HG03432 (cell line): ENCODE measurements around the gene ARHGEF4.

Source experiments
- ATAC-seq: cut with Tn5 transposase; IDR thresholded peaks from one replicate; pipeline ENCODE4 v1.9.1; 2021; ENCODE audit warnings: mild to moderate bottlenecking, moderate library complexity; ENCODE audit not compliant: unreplicated experiment

ARHGEF4 gene

DNA sequence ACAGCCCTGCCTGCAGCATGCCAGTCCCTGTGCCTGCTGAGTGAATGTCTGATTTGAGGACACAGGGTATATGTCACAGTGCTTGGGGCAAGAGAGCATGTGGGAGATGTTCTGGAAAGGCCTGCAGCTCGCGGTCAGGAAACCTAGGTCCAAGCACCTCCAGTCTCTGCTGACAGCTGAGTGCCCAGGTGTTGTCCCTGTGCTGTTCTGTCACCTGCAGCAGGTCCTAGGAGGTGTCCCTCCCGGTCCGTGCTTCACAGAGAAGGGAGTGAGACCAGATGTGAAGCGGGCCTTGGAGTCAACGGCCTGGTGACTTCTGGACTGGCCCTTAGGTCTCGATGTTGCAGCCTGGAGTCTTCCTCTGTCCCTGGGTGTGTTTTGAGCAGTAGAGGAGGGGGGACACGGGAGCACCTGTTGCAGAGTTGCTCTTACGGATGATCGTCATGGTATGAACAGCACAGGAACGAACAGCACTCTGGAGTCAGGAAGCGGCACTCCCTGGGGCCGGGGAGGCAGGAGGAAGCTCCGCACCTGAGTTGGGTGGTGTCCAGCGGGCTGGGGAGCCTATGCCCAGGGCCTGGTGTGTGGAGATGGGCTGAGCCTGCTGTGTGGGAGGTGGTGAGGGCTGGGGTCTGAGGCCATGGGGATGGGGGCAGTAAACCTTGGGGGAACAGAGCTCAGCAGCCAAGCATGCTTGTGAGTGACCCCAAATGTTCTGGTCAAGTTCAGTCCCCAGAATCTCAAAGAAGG lies 21.6 kb upstream of the ARHGEF4 start:
- ATAC-seq, result no peak

DNA sequence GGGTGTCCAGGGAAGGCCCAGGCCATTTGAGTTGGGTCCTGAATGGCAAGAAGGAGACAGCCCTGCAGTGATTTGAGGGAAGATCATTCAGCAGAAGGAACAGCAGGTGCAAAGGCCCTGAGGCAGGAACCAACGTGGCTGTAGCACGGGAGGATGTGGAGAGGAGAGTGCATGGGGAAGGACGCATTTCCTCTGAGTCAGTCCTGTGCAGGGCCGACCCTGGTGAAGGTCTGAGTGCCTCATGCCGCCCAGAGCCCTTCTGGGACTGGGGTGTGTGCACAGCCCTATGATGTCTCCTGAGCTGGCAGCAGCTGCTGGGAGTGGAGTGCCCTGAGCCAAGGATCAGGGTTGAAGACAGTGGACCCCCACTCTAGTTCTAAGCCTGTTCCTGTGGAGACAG lies 17.9 kb upstream of the ARHGEF4 start:
- ATAC-seq, result no peak

DNA sequence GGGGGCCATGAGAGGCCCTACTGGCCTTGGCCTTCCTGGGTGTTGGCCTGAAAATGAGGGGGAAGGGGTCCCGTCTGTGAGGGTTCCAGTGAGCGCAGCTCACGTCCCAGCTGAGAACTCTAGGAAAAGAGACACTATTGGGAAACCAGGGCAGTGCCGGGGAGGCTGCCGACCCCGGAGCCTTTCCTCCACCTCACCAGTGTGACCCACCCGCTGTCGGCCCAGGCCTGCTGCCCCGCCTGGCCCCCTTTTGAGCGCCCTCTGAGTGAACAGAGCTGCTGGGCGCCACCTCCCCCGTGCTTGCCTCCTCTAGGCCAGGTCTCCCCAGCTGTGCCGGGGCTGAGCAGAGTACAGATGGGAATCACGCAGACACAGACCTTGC lies 17.5 kb upstream of the ARHGEF4 start:
- ATAC-seq, result no peak

DNA sequence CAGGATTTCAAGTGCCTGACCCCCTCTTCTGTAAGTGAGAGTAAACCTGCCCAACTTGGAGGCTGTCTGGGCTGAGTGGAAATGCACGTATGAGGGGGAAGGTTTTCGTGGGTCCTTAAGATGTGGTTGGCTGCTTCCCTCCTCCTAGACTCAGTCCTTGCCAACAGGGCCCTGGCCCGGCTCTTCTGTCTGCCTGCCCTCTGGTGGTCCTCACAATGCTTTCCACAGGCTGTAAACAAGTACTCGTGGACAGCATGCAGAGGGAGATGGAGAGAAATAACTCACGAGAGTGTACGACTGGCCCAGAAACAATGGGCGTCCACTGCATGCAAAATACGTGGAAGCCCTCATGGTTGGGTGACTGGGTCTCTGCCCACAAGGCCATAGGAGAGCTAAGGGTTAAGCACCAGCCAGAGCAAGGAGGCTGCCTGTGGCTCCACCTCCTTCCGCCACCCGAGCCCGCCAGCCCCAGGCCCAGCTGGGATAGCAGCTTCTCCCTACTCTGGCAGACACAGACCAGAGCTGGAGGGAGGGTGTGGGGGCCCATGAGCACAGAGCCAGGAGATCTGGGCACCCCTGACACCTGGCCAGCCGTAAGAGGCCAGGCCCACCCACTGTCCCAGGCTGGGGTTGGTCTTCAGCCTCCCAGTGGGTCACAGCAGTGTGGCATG lies 17.0 kb upstream of the ARHGEF4 start:
- ATAC-seq, result no peak

DNA sequence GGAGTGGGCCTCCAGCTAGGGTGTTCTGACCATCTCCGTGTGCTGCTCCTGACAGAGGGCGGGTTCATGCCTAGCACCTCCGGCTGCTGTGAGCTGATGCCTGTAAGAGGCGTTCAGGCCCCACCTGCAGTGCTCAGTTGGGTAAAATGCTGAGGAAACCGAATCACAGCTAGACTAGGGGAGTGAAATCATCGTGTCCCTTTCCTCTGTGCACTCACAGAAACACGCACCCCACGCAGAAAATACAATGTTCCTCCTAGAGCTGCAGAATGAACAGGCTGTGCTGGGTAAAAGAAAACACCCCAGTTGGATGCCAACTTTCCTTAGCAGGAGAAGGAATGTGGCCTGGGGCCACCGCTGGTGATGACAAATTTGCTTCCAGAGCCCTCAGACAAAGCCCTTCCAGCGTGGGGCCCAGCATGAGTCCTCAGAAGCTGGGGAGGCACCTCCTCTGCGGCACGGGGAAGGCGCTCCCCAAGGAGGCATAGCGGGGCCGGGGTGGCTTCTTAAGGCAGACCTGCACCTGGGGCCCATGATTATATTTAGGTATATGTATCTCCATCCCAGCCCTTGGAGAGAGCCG lies 16.3 kb upstream of the ARHGEF4 start:
- ATAC-seq, result no peak

DNA sequence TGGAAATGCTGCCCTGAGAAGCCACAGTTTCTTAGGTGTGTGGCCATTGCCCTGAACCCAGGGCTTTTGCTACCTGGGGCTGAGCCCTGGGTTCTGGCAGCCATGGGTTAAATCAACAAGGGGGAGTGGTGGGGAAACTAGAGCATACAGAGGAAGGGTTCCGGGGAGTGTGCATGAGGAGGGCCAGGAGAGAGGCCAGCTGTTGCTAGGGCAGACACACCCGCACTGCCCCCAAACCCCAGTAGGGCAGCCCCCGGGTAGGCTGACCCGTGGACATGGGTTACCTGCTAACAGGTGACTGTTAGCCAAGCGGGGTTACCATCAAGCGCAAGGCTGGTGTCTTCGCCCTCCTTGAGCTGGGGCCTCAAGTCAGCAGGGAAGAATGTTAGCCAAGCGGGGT lies 14.8 kb upstream of the ARHGEF4 start:
- no peak for ATAC-seq

DNA sequence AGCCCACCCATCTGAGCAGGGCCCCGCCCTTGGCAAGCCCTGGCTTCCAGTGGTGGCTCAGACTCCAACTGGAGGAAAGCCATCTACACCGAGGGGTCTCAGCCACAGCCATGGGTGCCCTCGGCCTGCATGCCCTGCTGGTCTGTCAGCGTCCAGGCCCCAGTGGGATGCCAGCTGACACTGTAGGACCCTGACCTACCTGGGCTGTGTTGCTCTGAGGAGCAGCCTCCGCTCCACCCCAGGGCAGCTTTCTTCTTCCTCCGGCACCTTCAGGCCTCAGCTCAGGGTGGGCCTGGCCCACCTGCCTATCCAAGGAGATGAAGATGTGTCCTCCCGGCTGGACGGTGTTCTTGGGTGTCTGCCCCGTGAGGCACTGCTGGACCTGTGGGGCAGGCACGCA lies 13.9 kb upstream of the ARHGEF4 start:
- no peak for ATAC-seq

DNA sequence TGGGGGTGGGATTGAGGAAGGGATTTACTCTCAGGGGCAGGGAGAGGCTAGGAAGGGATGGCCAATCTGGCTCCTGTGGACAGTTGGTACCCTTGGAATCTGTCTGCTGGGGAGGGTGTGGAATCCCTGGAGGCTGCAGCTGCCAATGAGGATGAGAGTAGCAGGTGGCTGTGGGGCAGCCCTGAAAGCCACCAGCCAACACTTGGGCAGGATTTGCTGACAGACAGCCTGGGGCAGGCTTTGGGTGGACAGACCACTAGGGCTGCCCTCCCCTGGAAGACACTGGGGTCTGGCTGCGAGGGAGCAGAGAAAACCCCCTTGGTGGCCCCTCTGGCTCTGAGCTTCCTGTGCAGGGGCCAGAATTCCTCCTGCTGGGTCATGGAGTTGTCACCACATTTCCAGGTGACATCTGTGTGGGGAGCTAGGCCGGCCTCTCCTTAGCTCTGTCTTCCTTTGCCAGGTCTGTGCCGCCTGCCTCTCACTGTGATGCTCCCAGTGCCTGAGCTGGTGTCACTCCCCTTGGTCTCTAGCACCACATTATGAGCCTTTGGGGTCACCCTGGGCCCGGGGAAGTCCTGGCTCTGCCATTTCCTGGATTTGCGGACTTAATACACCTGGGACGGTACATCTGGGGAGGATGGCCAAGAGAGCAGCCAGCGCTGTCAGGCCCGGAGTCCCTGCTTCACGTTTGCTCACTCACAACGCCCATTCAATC lies 13.4 kb upstream of the ARHGEF4 start:
- ATAC-seq, result no peak

DNA sequence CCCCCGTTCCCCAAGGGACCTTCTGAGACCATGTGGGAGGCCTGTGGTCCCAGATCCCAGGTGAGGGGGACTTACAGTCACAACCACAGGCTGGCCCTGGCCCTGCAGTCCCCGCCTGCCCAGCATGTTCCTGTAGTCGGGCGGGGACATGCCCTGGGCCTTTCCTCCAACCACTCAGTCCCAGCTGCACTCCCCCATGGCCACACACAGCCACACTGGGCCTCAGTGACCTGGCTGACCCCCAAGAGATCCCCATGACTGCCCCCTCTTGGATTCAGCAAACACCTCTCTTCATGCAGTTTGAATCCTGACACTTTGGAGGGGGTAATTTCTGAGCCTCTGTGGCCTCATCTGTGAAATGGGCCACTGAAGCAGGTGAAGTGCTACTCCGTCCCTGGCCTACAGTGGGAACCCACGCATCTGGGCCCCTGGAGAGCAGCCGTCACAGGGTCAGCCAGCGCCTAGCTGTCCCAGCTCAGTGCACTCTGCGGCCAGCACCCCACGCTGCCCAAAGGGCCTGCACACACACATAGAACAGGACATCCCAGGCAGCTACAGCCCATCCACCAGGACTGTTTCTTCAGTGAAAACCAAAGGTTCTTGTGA lies 12.7 kb upstream of the ARHGEF4 start:
- peak; percentile 47 for ATAC-seq

DNA sequence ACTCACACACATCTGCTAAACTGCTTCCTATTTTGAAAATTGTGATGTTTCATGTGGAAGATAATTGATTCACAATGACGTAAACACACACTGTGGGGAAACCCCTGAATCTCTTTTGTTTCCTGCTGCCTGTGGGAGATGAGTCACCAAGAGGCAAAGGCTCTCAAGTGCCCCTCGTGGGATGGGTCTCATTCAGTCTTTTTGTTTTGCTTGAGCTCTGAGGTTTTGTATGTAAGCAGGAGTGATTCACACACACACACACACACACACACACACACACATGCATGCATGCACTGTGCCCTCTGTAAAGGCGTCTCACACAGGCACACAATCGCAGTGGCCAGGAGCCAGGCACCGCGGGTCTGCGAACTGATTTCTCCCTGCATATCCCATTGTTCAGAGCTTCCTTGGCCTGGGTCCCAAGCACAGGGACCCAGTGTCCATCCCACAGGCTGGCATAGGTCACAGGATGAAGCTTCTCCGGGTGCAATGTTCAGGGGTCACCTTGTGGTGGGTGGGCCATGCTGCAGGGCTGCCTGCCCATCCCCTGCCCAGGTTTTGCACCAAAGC lies 12.1 kb upstream of the ARHGEF4 start:
- ATAC-seq, result peak; percentile 88

DNA sequence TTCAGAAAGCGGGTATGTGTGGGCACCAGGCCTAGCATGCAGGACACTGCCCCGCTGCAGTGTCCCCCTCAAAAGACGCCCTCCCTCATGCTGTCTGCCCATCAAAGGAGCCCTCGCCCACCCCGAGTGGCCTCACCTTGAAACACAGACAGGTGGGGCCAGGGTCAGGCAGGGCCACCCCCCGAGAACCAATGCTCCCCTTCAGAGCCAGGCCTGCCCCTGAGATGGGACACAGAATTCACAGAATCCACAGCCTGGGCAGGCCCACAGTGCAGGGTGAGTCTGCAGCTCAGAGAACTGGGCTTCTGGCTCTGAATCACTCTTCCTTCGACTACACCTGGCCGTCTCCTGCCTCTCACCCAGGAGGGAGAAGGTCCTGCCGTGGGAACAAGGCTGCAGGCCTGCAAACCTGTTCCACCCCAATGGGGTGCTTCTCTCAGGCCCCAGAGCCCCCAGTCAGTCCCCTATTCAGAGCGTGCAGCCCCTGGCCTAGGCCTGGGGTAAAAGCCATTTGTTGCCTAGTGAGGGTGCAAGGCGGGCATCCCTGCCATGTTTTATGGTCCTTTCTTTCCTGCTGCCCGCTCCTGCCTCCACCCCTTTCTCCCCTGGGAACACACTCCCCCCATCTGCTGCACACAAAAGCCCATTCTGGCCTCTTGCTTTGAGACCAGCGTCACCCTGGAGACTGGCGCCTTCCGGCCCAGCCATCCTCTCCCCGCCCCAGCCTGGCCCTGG lies 11.3 kb upstream of the ARHGEF4 start:
- ATAC-seq, result no peak

DNA sequence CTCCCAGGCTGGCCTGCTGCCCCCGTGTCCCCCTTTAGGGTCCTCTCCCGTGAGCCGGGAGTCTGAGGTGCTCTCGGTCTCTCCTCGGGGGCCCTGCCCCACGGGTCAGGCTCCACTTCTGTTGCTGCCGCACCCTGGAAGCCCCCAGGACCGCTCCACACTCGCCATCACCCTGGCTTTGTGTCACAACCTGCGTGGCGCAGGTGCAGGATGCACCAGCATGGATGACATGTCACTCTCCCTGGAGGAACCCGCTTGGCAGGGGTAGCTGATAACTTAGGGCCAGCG lies 10.8 kb upstream of the ARHGEF4 start:
- no peak for ATAC-seq

DNA sequence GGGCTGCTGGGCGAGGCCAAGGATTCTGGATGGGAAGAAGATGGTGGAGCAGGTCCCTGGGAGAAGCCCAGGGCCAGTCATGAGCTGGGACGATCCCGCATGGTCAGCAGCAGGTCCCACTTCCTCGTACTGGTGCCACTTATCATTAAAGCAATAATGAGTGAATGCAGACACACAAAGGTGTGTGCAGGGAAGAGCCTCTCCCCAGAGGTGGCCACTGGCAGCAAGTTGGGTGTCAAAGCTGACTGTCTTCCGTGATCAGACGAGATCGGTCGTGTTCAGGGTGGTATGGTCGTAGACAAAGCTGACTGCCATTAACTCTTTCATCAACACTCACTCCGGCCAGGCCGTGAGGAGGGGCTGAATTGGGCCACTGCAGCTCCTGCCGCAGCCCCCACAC lies 10.3 kb upstream of the ARHGEF4 start:
- no peak for ATAC-seq

DNA sequence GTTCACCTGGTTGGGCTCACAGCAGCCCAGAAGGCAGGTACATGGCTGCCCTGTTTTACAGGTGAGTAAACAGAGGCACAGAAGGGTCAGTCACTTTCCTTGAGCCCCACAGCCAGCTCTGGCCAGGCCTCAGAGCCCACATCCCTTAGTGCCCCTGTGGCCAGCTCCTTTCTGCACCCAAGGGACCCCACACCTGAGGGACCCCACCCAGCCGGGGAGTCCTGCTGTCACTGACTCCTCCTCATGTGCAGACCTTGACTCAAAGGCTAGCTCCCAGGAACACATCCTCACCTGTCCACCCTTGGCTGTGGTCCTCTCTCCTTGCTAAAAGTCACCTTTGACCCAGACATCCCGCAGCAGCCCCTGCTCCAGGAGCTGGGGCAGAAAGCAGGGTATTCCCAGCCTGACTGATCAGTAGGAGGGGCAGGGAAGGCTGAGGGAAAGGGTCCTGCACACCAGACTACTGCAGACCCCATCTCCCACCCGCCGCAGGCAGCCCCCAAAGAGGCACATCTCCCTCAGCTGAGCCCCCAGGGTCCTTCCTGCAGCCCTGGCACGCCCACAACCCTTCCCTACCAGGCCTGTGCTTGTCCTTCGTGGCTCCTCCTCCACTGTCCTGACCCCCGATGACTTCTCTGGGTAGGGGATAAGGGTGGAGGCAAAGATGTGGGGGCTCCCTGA lies 9.8 kb upstream of the ARHGEF4 start:
- no peak for ATAC-seq

DNA sequence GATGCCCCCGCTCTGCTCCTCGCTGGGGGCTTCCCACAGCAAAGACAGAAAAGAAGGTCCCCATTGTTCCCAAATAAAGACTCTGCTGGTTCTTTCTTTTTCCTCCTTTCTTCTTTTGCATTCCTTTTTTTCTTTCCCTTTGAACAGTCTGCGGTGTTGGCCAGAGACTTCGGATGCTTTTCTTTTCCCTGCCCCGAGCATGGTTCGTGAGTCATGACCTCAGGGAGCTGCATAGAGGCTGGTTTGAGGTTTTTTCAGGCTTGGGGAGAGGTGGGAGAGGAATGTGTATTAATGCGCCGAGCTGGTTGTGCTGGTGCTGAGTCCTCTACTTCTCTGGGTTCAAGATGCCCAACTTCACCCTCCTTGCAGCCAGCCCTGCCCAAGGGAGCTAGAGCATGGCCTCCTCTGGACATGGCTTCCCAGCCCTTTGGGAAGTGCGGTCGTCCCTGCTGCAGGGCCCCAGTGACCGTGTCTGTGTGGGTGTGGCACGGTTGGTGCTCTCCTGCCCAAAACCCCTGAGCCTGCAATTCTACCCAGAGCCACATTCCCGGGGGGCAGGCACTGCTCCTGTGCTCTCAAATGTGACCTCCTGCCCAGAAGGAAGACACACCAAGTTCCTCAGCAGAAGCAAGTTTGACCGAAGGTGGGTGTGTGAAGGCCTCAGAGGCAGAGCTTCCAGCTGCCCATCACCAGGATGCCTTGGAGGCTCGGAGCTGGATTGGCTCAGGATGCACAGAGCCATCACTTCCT lies 9.0 kb upstream of the ARHGEF4 start:
- ATAC-seq, result no peak

DNA sequence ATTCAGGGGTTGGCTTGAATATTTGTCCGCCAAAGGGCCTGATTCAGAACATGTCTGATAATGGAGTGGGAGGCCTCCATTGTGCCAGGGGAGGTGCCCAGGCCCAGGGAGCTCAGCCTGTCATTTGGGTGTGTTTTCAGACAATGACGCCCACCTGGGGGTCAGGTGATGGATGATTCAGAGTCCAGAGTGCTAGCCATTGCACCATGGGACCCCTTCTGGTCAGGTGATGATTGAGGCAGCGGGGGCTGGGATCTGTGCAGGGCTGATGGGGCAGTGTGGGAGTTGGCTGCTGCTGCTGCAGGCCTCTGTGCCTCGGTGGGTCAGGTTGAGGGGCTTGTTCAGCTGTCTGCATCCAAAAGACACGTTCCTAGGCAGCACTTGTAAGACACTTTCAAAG lies 8.3 kb upstream of the ARHGEF4 start:
- no peak for ATAC-seq

DNA sequence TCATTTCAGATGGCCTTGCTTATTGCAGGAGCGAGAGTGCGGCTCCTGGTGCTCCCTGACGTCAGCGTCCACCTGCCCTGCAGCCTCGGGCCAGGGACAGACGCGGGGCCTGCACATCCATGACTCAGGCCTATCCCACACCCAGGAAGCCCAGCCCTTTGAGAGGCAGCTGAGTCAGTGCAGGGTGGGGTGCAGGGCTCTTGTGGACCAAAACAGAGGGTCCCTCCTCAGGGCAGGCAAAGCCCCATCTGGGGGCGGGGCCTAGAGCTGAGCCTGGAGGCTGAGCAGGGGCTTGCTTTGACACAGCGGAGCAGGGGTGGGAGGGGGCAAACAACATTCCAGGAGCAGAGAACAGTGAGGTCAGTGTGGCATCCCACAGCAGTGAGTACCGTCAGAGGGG lies 7.7 kb upstream of the ARHGEF4 start:
- ATAC-seq, result no peak

DNA sequence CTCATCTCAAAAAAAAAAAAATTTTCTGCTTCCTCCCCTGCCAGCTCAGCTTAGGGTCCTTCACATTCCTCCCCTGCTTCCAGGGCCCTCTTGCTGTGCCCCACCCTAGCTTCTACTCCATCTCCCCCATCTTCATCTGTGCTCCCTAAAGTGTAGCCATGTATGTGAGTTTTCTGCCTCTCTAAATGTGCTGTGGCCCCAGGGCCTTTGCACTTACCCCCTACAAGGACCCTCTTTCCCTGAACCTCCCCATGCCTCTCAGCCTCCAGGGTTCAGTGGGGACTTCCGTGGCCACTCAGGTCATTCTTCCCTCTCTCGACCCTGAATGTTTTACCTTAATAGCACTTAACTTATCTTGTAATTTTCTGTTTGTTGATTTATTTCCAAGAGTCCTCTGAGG lies 6.2 kb upstream of the ARHGEF4 start:
- ATAC-seq, result no peak

DNA sequence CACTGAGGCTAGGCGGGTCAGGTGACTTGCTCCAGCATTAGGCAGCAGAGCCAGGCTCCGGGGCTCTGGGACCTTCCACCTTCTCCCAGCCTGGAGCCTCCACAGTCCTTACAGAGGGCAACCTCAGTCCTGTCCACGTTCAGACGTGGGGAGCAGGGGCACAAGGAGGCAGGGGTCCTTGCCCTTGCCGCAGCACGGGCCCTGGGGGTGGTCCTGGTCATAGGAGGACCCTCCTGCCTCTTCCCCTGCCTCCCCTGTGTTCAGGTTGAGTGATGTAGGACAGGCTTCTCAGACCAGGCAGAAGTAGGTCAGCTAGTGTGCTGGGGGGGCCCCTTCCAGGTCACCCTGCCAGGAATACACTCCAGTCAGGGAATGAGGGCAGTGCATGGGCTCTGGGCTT lies 5.4 kb upstream of the ARHGEF4 start:
- ATAC-seq, result no peak
